Skeletal muscle cell (primary cell): ENCODE measurements around the gene COG3.

Source experiments
- DNase-seq: peaks from one replicate; pipeline ENCODE4 v3.0.0-alpha.2; 2010; ENCODE audit warnings: low read depth
- H3K4me3 ChIP-seq: 2 replicates; pipeline ENCODE4 v1.5.1; 2011; ENCODE audit warnings: low read depth, mild to moderate bottlenecking, control low read depth, low read length, moderate library complexity

Gene COG3

DNA sequence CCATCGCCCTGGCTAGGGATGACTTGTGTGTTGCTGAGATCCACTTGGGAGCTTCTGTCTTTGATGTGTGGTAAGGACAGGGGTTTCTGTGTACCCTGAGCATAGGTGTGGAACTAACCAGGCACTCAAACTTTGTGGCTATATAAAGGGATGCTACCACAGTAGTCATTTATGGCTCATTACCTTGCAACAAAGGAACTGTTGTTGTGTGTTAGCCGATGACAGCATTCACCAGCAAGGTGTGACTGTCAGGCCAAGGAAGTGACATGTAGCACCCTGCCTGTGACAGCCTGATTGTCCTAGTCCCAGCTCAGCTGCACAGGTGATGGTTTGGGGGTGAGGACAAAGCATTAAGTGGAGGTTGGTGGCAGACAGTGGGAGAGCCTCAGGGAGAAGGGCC is 73.6 kb downstream of the COG3 start:
- H3K4me3 ChIP-seq: no peak overlapping the region
- DNase-seq: no peak

DNA sequence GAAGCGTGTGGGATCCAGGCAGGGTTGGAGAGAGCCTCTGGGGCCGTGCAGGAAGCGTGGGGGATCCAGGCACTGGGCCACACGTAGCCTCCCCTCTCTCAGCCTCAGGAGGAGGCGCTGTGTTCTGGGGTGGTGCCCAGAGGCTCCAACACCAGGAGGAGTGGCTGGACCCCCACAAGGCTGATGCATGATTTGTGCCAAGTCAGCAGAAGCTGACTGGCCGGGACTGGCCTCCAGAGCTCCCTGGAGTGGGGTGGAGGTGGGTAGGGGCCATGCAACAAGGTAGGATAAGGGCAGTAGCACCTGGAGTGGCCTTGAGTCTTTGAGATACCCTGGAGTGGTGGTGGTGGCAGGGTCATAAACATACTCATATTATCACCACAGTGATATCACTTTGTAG is 75.5 kb downstream of the COG3 start:
- DNase-seq: no peak
- no peak overlapping the region for H3K4me3 ChIP-seq

DNA sequence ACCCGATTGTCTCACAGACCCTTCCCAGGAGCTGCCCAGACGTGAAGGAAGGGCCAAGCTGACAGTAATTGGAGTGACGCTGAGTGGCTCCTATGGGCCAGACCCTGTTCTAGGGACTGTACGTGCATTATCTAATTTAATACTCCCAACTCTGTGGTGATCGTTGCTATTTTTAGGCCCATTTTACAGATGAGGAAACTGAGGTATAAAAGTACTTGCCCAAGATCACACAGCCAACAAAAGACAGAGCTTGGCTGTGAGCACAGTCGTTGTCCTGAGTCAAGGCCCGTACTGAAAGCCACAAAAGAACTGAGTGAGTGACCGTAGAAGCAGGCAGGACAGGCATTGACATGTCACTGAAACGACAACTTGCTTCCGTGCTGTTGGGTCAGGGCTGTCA is 76.1 kb downstream of the COG3 start:
- H3K4me3 ChIP-seq: no peak overlapping the region
- DNase-seq: no peak

DNA sequence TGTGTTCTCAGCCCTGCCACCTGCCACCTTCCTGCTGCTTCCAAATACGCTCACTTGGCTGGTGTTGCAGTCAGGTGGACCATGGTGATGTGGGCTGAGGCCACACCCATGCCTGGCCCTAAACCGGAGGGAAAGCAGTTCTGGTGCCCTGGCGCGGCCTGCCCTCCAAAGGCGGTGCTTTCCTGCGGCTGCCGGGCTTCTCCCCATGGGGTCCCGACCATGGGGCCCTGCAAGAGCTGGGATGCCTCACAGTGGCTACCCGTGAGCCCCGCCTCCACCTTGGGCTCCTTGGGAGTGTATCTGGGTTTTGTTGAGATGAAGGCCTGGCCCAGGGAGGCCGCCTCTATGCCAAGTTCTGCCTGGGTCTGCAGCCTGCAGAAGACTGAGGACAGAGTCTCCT is 77.1 kb downstream of the COG3 start:
- no peak overlapping the region for H3K4me3 ChIP-seq
- no peak for DNase-seq

DNA sequence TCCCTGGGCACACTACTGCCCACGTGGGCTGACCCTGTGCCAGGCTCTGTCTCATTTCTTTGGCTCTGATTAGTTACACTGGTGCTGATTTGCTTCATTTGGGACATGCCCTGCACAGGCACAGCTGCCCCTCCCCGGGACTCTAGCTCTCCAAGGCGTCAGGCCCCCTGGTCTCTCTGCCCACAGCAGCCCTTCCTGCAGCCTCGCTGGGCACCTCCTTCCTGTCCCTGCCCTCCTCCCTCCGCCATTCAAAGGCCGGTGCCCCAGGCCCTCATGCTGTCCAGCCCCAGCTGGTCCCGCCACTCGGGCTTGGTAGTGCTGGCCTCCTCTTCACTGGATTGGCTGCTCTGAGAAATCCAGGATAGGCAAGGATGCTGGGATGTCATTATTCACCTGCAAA is 77.7 kb downstream of the COG3 start:
- no peak for DNase-seq

DNA sequence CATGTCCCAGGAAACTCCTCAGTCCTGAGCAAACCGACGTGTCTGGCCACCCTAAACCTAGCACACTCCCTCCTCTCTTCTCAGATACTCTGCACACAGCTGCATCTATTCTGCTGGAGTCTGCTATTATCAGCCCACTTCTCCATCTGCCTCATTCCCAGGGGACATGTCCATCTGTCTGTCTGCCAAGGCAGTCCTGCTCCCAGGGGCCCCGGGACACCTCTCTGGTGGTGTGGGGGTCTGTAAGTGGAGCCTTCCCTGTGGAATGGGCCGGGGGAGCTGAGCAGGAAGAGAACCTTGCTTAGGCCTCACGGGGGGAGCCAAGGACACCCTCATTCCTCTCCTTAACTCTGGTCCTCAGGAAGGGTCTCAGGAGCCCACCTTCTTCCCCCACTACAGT is 78.1 kb downstream of the COG3 start:
- no peak for DNase-seq
- H3K4me3 ChIP-seq: no peak overlapping the region

More for the DNA sequence above, 77.7 kb downstream of the COG3 start:
- H3K4me3 ChIP-seq: no peak overlapping the region

DNA sequence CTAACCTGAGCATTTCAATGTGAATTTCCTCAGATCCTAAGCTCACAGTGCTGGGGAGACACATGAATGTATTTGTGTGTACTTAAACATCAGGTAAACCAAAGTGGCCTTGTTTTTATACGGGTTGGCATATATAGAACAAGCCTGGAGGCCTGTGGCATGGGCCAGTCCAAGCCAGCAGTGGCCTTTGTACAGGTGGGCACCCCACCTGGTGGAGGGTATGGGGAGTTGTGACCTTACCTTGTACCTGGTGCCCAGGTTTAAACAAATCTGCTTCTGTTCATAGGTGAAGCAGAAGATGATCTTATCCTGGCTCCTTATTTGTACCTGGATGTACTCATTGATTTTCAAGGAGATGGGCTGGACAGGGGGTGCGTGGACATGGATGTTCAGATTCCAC is 79.8 kb downstream of the COG3 start:
- DNase-seq: no peak
- no peak overlapping the region for H3K4me3 ChIP-seq

DNA sequence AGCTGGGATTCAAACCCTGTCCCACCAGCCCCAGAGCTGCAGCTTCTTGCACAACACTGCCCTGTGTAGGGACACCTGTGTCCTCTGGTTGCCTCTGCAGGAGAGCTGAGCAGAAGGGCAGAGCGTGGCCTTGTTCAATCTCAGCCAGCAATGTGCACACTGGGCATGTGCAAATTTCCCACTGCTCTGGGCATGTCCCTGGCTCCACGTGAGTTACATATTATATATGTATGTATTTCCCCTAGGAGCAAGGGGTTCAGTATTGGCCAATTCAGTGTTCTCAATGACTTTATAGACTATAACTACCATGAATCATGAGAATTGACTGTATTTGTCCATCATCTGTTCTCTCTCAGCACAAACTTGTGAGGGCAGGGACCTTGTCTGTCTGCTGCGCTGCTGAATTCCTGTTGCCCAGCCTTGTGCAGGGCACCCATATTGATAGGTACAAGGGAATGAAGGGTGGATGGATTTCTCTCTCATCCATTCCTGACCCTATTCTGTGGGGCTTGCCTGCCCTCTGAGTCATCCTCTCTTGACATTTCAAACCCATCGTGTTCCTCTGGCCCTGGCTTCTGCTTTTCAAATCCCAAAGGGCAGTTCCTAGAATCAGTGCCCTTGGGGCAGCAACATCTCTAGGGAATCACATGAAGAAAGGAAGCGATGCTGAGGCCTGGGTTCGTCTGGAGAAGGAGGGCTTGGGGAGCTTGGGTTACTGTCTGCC is 81.1 kb downstream of the COG3 start:
- no peak overlapping the region for H3K4me3 ChIP-seq
- no peak for DNase-seq

DNA sequence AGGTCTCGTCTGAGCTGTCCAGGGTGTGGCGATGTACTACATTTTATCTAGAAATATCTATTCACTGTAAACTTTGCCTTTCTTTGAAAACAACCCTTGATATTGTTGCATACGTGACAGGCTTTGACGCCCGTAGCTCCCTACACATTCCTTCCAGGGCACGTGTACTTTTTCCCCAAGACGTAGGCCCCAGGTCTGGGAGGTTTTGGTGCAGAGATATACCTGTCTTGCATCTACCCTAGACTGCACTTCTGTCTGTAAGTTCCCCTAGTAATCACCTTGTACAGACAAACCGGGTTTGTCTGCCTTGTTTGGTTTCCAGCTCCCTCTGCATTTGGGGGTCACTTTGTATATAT is 81.6 kb downstream of the COG3 start:
- H3K4me3 ChIP-seq: no peak overlapping the region
- no peak for DNase-seq

DNA sequence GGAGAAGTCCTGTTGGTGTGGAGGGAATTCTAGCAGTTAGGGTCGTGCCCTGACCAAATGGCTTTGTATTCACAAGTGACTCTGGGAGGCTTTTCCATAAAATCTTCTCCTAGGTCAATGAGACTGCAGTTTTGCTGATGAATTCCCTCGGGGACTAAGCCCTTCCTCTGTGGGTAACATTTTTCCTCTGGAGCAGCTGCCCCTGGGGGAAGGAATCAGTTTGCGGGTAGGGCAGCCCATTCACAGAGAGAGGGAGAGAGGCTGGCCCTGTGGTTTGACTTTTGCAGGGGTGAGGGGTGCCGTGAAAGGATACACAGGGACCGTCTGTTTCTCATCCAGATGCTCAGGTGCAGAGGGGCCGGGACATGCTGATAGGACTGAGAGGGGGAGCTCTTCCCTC is 83.5 kb downstream of the COG3 start:
- DNase-seq: no peak
- H3K4me3 ChIP-seq: no peak overlapping the region

DNA sequence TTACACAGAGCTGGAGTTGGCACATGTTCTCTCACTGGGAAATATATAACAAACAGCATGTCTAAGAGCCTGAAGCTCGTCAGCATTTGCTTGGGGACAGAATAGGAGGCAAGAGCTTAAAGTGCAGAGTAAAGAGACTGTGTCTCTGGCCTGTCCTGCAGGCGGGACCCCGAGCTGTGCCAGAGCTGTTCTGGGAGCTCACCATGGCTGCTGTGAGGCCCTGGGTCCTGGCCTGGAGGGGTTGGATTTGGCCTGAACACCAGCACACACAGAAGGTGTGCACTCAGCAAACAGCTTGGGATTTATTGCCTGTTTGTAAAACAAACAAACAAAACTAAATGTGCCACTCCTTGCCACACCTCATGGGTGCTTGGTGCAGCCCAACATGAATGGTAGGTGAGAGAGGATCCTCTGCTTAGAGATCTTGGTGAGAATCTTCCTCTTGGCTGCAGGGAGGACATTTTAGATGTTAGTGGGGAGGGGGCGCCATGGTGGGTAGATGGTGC is 89.9 kb downstream of the COG3 start:
- H3K4me3 ChIP-seq: no peak overlapping the region
- DNase-seq: no peak

DNA sequence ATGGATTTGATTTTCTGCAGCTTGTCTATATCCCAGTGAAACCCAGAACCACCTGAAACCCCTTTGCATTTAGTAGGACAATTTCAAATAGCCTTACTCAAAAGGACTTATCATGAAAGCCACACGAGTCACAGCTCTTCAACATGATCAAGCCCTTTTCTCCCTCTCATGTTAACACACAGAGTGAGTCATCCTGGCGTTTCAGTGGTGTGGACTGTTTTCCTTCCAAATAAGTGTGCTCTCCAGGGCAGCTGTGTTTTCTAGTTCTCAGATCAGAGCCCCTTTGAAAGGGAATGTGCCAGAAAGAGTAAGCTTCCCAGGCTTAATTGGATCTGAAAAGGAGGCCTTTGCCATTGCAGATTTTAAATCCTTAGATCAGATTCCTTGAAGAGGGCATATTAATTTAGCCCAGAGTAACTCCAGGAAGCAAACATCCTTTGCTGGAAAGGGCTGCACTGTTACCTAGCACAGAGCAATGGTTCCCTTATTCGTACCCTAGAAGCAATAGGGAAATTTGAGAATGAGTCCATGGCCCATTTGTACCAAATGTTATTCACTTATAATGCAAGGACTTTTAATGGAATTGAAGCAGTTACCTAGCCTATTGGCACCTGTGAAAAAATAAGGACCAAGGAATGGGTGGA is 99.5 kb downstream of the COG3 start:
- H3K4me3 ChIP-seq: no peak overlapping the region
- peak; percentile 52 for DNase-seq

DNA sequence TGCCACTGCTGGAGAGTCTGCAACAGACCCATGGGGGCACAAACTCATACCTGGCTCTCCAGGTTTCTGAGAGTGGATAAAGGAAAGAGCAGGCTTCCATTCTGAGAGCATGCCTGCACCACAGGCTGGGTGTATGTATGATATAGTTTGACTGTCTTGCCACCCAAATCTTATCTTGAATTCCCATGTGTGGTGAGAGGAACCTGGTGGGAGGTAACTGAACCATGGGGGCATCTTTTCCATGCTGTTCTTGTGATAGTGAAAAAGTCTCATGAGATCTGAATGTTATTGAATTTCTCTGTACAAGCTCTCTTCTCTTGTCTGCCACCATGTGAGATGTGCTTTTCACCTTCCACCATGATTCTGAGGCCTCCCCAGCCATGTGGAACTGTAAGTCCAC is 100.6 kb downstream of the COG3 start:
- DNase-seq: no peak
- H3K4me3 ChIP-seq: no peak overlapping the region

DNA sequence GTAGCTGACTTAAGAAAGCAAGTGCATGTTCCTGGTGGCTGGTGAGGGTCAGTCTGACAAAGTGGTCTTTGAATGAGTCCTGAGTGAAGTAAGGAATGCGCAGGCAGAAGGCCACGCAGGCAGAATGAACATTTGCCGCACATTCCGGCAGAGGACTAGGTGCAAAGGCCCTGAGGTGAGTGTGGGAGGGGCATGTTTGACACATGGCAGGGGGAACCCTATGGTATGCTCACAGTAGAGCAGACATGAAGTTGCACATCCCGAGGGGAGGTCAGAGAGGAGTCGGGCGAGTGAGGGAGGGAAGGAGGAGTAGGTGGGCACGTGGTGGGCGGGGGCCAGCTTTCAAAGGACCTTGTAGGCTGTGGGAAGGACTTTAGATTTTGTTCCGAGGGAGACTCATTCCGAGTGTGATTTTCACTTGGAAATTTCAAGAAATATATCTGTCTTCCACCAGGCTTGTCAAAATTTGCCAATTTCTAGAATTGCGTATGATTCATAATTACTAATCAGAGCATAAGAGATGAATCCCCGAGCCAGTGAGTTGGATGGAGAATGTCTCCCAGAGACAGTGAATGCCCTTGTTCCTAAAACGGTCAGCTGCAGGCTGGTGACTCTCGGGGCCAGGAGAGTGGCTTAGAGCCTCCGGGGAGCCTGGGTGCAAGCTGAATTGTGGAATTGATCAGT is 110.5 kb downstream of the COG3 start:
- no peak for DNase-seq
- no peak overlapping the region for H3K4me3 ChIP-seq

DNA sequence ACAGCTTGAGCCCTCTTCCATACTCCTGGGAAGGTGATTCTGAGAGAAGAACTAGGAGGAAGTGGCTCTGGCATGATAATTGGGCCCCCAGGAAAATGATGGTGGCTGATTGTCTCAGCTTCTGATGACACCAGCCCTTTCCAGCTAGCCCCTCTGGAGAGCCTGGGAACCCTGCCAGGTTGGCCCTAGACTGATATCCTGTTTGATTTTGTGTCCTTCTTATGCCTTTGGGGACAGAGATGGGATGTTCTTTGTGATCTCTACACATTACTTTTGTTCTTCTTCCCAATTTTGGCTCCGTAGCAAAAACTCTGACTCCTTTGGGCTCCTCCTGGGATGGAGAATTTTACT is 111.1 kb downstream of the COG3 start:
- H3K4me3 ChIP-seq: no peak overlapping the region
- DNase-seq: no peak

DNA sequence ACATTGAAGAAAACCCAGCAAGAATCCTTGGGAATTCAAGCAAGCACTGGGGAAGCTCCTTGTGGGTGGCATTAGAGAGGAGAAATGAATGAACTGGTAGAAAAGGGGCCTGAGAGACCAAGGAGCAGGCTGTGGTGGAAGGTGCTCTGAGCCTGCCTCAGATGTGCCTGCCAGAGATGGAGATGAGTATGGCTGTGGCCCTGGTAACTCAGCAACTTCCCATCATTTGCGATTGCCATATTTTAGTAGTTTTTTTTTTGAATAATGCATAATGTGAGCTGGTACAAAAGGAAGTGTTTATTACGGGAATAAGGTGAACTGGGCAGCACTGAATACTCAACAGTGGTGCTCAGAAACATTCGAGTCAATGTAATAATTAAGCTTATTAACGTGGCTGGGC is 111.7 kb downstream of the COG3 start:
- no peak for DNase-seq
- no peak overlapping the region for H3K4me3 ChIP-seq

DNA sequence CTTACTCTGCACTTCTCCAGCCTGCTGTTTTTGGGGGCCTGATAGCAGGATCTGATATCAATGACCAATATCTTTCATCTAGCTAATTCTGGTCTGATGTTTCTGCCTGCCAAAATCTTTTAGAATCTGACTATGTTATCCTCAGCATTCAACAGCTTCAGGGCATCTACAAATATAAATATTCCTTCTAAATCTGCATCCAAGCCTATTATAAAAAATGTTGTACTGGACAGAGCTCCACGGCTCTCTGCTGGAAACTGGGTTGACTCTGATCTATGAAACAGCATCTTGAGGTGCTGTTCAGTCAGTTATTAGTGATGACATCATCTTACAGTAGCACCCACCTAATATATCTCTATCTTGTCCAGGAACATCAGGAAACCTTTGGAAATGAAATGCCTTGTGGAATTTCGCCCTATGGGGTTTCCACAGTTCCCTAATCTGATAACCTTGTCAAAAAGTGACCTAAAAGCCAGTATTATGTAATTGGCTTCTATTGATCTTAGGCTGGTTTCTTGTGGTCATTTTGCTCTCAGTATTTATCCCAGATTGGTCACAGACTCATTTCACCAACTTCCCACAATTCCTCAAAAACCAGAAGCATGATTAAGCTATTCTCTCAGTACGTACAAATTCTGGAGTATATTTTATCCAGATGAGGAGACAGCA is 117.8 kb downstream of the COG3 start:
- H3K4me3 ChIP-seq: no peak overlapping the region

DNA sequence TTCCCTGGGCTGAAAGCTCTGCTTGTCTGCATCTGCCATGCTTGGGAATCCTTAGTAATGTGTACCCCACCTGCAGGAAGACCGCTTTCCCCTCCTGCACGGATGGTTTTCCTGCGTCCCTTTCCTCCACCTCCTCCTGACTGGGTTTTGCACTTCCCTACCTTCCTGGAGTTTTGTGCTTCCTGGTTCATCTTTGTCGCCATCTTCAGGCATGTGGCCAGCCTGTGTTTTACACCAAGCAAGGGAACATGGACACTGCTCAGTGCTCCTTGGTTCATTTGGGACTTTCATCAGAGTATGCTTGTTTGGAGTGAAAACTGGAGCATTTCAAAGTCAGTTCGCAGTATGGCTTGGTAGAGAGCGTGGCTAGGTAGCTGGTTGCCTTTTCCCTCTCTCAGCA is 120.1 kb downstream of the COG3 start:
- H3K4me3 ChIP-seq: no peak overlapping the region
- DNase-seq: no peak

More for the DNA sequence above, 117.8 kb downstream of the COG3 start:
- DNase-seq: no peak
